OCI-LY3 (cell line): ENCODE data around the gene PRM3.

Experiments used
- H2AFZ ChIP-seq: fragments of 200-600, 300-600 bp; shearing (Covaris generic); 2 replicates; pipeline ENCODE4 v1.6.0; 2014; ENCODE audit warnings: antibody characterized with exemption, low read depth, low read length
- H3K27ac ChIP-seq: fragments of 200-600, 300-600 bp; sonication (generic); 2 replicates; pipeline ENCODE4 v1.5.1; 2014; ENCODE audit warnings: mild to moderate bottlenecking, low read length, moderate library complexity, mixed read lengths
- H3K27me3 ChIP-seq: fragments of 200-600, 300-600 bp; sonication (generic); 2 replicates; pipeline ENCODE4 v1.6.1; 2014; ENCODE audit warnings: low read depth, low read length, mixed read lengths
- H3K36me3 ChIP-seq: fragments of 200-600, 300-600 bp; sonication (generic); replicated peaks from 2 replicates; pipeline ENCODE3; 2014; ENCODE audit warnings: low read depth, low read length, mixed read lengths
- H3K4me1 ChIP-seq: fragments of 300-600, 200-600 bp; sonication (generic); 2 replicates; pipeline ENCODE4 v1.6.1; 2014; ENCODE audit warnings: low read length, mixed read lengths
- H3K4me2 ChIP-seq: fragments of 200-600, 300-600 bp; sonication (generic); 2 replicates; pipeline ENCODE4 v1.6.1; 2014; ENCODE audit warnings: low read length, mixed read lengths
- H3K4me3 ChIP-seq: fragments of 300-600, 200-600 bp; sonication (generic); 2 replicates; pipeline ENCODE4 v1.5.1; 2014; ENCODE audit warnings: antibody characterized with exemption, mild to moderate bottlenecking, low read length, moderate library complexity
- H3K79me2 ChIP-seq: fragments of 300-600, 200-600 bp; shearing (Covaris generic); 2 replicates; pipeline ENCODE4 v1.6.1; 2014; ENCODE audit warnings: mild to moderate bottlenecking, low read length, mixed read lengths
- H3K9ac ChIP-seq: fragments of 300-600, 200-600 bp; shearing (Covaris generic); 2 replicates; pipeline ENCODE4 v1.6.0; 2014; ENCODE audit warnings: mild to moderate bottlenecking, low read length, moderate library complexity
- H3K9me3 ChIP-seq: fragments of 200-600, 300-600 bp; shearing (Covaris generic); 2 replicates; pipeline ENCODE4 v1.6.1; 2014; ENCODE audit warnings: low read length, mixed read lengths; ENCODE audit not compliant: insufficient read depth
- H4K20me1 ChIP-seq: fragments of 200-600, 300-600 bp; sonication (generic); 2 replicates; pipeline ENCODE4 v1.6.1; 2016; ENCODE audit warnings: low read length, mixed read lengths; ENCODE audit not compliant: insufficient read depth
- CTCF ChIP-seq: fragments of 200-600, 300-600 bp; sonication (generic); IDR thresholded peaks from 2 replicates; pipeline ENCODE4 v1.5.1; 2014; ENCODE audit warnings: antibody characterized with exemption, low read length, low read depth
- EZH2phosphoT487 ChIP-seq: fragments of 200-600 bp; shearing (Covaris generic); IDR thresholded peaks from 2 replicates; pipeline ENCODE4 v1.6.1; 2018; ENCODE audit warnings: antibody characterized with exemption, mixed run types, low read depth

Gene PRM3

GRCh38 chr16:11272921-11273720 lies at the start of gene PRM3:
PRM3 (minus strand) TSS chr16:11273629; CDS start chr16:11273595, 34 bp downstream.
- no peaks in the 10 kb centered on the region for H3K36me3 ChIP-seq
- no peak within 1 kb of the TSS for H3K4me3 ChIP-seq
- H2AFZ ChIP-seq = no peak within 1 kb of the TSS
- TF ChIP-seq EZH2phosphoT487 = no peak
- TF ChIP-seq CTCF = no peak
- H3K27me3 ChIP-seq = peaks cover 9% of the 10 kb centered on the region
- no peak within 1 kb of the TSS for H3K9ac ChIP-seq
- no peaks in the 10 kb centered on the region for H3K79me2 ChIP-seq
- no peaks in the 10 kb centered on the region for H3K4me1 ChIP-seq
- H3K4me2 ChIP-seq = no peak within 1 kb of the TSS
- no peak within 1 kb of the TSS for H3K27ac ChIP-seq
- no peaks in the 10 kb centered on the region for H4K20me1 ChIP-seq
- no peaks in the 10 kb centered on the region for H3K9me3 ChIP-seq

GRCh38 chr16:11322823-11323222 lies 49.4 kb upstream of the PRM3 start:
- Histone ChIP-seq H3K4me1 (peaks cover 26% of the 10 kb centered on the region), H2AFZ (no peak overlapping the region), H3K4me3 (no peak overlapping the region), H3K27ac (no peak overlapping the region), H3K9me3 (no peaks in the 10 kb centered on the region), H3K36me3 (peaks cover 3% of the 10 kb centered on the region), H4K20me1 (no peaks in the 10 kb centered on the region), H3K9ac (no peak overlapping the region), H3K4me2 (no peak overlapping the region), H3K27me3 (peaks cover 7% of the 10 kb centered on the region; the same call in 1 of the 2 replicates), H3K79me2 (no peaks in the 10 kb centered on the region)
- no peak for TF ChIP-seq EZH2phosphoT487

GRCh38 chr16:11321662-11322061 lies 48.2 kb upstream of the PRM3 start:
- Histone ChIP-seq H3K4me2 (no peak overlapping the region), H3K9ac (no peak overlapping the region), H2AFZ (no peak overlapping the region), H4K20me1 (no peaks in the 10 kb centered on the region), H3K27ac (no peak overlapping the region), H3K4me1 (peaks cover 19% of the 10 kb centered on the region), H3K27me3 (peaks cover 3% of the 10 kb centered on the region), H3K9me3 (no peaks in the 10 kb centered on the region), H3K79me2 (no peaks in the 10 kb centered on the region), H3K36me3 (no peaks in the 10 kb centered on the region), H3K4me3 (no peak overlapping the region)
- TF ChIP-seq CTCF (no peak), EZH2phosphoT487 (no peak)

GRCh38 chr16:11320170-11320569 lies 46.7 kb upstream of the PRM3 start:
- H3K79me2 ChIP-seq = no peaks in the 10 kb centered on the region
- H3K9ac ChIP-seq = no peak overlapping the region
- TF ChIP-seq EZH2phosphoT487 (no peak), CTCF (no peak)
- H4K20me1 ChIP-seq = no peaks in the 10 kb centered on the region
- H3K9me3 ChIP-seq = no peaks in the 10 kb centered on the region
- H3K27ac ChIP-seq = no peak overlapping the region
- H3K36me3 ChIP-seq = no peaks in the 10 kb centered on the region
- no peak overlapping the region for H3K4me2 ChIP-seq
- H3K27me3 ChIP-seq = peaks cover 10% of the 10 kb centered on the region
- H2AFZ ChIP-seq = no peak overlapping the region
- H3K4me1 ChIP-seq = peaks cover 7% of the 10 kb centered on the region
- no peak overlapping the region for H3K4me3 ChIP-seq
